HTERT RPE-1 (cell line): ENCODE measurements around the gene IL17REL.

Source experiments
- in situ Hi-C: fragments of 300-500 bp; cut with MboI; formaldehyde crosslinking; loops from 4 replicates; pipeline ENCODE4 v1.14.3; 2020; ENCODE audit warnings: low sequenced_read_pairs

Gene IL17REL

DNA sequence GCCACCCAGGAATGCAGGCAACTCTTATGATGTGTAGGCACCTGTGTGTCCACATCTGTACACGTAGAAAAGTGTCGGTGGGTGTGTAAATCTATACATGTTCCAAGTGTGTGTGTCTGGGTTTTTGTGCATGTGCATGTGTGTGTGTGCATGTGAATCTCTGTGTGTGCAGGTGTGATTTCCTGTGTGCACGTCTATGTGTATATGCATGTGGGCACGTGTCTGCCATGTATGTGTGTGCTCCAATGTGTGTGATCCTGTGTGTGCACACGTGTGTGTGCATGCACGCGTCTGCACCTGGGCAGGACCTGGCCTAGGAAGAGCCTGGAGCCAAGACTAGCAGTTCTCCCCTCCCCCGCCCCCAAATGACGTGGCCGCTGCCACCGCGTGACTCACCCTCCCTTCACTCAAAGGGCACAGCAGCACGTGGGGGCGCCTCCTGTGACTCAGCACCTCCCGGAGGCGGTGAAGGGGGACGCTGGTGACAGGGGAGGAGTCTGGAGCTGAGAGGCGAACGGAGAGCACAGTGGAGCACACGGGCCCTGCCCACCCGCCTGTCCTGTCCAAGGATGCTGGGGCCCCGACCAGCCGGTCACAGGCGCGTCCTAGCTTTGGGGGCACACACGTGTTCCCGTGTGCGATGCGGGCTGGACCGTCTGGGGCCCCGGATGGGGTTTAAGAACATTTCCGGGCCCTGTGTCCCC is 41.9 kb downstream of the IL17REL start:
- in situ Hi-C loops: no loop called here

DNA sequence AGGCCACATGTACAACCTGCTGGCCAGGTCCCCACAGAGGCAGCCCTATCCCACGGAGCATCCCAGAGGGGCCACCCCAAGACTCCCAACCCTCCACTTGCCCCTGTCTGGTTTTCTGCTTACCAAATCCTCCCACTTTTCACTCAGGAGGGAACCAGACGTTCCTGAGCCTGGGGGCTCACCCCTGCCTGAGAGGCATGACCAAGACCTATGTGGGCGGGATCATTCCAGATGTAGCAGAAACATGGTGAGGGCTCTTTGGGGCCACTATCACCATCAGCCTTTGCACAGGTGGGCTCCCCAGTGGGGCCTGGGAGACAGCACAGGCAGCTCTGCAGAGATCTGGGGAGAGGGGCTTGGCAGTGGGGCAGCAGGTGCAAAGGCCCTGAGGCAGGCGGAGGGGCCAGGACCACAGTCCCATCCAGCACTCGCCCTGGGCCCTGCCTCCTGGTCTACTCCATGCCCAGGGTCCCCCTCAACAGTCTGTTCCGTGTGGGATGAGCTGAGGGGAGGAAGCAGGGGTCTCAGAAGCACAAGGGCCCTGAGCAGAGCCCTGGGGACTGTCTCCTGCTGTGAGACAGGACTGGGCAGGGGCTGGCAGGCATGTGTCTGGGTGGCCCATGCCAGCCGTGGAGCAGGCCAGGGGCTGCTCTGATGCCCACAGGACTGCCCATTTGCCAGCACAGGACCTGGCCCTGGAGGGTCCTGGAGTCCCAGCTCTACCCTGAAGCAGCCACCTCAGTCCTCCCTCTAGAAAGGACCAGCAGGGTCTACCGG is 42.6 kb downstream of the IL17REL start:
- in situ Hi-C loops: no loop called here

DNA sequence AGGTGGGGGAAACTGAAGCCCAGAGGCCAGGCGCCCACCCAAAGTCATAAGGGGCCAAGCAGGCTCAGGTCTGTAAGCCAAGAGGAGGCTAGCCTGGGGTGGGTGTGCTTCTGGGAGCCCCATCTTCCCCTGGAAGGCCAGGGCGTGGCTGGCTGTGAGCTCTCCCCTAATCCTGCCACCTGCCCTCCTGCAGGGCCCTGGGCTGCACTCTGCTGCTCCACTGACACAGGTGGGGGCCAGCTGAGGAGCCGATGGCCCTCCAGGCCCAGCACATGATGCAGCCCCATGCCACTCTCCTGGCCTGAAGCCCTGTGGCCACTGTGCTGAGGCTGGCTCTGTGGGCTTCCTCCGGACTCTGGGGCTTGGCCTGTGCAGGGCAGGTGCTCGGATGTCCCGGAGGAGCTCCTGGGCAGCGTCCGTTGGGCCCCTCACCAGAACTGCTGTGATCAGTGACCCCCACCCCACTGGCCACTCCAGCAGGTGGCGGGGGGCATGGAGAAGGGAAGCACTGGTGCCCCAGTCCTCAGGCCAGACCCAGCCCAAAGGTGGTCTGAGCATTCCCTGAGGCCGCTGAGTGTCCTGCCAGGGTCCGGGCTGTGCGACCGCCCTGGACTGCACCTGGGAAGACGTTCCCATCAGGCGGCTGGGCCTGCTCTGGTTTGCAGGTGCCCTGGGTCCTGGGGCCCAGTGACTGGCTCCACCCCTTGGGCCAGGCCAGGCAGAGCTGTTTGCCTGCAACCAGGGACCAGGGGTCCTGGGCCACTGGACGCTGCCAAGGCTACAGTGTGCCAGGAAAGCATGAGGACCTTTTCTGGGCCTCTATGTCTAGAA is 43.5 kb downstream of the IL17REL start:
- in situ Hi-C loops: no loop called here

DNA sequence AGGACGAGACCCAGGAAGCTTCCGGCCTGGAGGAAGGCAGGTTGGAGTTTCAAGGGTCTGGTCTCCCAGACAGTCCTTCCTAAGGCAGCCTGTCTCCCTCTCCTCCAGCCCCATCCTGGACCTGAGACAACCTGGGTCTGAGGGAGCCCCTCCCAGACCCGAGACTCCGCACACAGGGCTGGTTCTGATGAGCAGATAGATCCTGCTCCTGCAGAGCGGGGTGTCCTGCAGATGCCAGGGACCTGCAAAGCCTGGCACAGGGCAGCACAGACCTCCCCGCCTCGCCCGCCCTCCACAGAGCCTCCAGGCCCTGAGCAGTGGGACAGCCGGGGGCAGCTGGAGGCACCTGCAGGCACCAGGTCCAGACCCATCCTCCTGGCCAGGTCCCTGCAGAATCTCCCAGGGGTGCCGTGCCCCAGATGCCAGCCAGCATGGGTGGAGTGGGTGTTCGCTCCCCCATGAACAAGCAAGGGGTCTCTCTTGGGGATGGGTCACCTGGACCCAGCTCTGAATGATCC is 44.2 kb downstream of the IL17REL start:
- in situ Hi-C loops: no loop called here

DNA sequence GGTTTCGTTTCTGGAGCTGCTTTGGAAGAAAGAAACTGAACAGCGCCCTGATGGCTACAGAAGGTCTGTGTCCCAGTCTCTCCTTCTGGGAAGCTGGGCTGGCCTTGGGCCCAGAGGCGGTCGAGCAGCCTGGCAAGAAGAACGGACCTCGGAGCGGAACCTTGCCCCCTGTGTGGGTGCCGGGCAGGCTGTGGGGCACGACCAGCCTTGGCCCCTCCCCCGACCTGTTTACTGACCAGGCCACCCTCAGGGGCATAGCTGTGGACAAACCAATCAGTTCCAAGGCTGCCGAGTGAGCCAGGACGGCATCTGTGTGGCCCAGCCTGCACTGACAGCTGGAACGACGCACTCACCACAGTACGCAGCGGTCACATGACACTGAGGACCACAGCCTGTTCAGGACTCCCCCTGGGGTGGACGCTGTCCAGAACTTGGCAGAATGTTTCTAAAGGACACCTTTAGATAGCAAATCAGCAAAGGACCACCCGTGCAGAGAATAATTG is 44.8 kb downstream of the IL17REL start:
- in situ Hi-C loops: no loop called here

DNA sequence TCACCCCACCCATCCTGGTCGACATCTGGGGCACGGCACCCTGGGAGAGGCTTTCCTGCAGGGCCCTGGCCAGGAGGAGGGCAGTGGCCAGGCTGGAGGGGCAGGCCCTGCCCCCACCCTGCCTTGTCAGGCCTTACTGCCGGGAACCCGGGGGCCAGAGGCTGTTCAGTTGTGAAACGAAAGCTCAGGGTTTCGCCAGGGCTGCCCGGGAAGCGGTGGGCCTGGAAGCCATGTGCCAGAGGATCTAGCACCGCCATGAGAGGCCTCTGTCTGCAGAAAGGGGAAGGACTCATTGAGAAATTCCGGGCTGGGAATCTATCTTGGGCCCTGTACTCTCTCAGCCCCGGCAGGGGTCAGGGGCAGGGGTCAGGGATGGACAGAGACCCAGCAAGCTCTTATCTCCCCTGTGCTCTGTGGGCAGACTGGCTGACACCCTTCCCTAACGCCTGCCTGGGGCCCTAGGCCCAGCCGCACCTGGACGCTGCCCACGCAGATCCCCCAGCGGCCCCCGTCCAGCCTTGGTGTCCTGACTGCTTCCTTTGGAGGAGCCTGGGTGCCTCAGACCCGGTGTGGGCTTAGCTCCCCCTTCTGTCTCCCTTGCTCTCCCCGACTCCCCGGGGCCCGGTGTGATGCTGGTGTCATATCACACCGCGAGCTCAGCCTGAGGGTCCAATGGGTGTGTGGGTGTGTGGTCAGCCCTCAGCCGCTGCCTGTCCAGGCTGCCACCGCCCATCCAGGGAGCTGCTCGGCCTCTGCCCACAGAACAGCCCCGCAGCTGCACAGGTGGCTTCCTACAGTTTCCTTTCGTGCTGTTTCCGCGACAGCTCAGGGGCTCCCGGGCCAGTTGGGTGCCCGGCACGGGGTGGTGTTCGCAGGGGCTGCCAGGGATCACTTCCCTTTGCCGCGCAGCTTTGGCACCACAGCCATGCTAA is 45.5 kb downstream of the IL17REL start:
- in situ Hi-C loops: no loop called here

DNA sequence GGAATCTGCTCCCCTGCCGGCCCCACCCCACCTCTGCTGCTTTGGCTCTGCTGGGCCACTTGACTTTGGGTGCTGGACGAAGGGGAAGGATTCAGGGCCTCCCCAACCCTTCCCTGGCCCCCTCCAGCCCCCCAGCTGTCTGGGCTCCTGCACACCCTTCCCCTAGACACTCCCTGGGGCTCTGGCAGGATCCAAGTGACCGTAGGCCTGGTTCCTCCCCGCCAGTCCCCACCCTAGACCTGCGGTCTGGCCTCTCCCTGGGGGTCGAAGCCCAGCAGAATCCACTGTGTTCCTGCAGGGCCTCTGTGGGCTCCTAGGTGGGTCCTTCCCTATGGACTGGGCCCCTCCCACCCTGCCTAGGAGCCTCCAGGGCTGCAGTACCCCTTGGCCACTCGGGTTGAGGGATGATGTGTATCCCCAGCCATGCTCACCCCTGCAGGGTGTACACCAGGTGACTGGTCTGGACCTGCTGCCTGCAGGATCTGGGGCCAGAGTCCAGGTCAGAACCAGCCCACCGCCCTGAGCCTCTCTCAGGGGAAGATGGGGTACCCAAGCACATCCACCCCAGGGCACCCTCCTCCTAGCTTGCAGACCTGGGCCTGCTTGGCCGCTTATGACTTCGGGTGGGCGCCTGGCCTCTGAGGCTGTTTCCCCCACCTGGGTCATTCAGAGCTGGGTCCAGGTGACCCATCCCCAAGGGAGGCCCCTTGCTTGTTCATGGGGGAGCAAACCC is 46.4 kb downstream of the IL17REL start:
- in situ Hi-C loops: no loop called here

DNA sequence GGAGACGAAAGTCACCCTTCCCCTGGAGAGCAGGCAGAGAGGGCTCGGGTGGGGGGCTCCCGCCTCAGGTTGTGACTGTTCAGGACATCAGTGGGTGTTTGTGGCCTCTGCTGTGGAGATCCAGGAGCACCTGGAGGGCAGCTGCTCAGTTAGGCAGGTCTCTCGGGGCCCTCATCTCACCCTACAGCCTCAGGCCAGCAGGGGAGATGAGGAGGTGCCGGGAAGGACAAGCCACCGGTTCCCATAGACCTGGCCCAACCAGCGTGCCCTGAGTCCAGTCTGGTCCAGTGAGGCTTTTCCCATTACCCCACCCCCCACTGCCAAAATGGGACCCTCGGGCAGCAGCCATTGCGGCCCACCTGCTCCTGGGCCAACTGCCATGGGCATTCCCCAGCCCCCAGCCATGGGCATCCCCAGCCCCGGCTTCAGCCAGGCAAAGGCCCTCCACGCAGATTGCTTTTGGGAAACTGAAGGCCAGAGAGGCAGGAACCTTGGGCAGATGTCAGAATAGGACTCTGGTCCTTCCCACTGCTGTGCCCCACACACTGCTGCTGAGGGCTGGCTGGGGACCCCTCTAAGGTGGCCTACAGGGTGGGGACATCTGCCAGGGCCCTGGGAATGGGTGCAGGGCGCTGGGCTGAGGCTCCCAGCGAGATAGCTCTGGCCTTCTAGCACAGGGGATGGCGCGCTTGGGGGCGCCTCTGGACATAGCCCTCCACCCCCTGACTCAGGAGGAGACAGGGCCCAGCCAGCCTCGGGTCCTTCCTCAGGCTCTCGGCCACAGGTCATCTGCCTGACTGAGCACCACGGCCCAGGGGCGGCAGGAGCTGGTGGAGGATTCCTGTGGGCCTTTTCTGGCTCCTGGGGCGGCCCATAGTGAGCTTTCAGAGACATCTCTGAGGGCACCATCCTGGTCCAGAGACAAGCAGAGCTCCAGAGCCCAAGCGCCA is 47.2 kb downstream of the IL17REL start:
- in situ Hi-C loops: no loop called here

DNA sequence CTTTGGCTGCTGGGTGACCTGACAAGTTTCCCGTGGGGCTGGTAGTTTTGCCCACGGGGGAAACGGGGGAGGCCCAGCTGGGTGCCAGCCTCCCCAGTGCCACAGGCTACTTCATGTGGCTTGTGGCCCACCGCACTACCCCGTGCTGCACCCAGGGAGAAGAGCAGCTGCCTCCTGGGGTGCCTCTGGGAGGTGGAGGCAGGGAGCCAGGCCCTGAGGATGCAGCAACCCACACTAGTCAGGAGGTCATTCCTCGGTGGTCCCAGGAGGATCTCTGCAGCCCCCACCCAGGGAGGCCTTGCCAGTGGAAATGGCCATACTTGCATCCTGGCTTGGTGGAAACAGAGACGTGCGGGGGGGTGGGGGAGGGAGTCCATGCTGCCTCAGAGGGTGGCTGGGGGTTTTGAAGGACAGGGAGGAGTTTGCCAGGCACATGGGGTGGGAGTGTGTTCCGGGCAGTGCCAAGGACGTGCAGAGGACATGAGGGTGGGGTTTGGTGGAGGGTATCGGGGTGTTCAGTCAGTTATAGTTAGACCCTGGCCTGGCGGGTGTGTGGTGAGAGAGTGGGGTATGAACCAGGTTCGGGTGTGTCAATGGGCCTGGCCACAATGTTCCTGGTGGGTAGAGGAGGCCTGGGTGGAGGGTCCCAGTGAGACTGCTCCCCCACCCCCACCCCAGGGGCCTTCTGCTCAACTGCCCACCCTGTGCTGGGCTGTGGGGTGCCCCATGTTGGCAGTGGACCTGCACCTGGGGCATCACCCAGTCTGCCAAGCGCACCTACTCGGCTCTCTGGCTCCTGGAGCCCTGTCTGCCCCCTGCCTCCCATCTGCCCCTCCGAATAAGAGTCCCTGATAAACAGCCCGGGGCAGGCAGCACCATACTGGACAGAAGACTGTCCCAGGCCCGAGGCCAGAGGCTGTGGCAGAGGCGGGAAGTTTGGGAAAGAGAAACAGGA is 48.2 kb downstream of the IL17REL start:
- in situ Hi-C loops: no loop called here

DNA sequence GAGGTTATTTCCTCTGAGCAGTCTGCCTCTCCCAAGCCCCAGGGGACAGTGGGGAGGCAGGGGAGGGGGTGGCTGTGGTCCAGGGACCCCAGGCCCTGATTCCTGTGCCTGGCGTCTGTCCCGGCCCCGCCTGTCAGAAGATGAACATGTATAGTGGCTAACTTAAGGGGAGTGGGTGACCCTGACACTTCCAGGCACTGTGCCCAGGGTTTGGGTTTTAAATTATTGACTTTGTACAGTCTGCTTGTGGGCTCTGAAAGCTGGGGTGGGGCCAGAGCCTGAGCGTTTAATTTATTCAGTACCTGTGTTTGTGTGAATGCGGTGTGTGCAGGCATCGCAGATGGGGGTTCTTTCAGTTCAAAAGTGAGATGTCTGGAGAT is 48.9 kb downstream of the IL17REL start:
- in situ Hi-C loops: no loop called here

DNA sequence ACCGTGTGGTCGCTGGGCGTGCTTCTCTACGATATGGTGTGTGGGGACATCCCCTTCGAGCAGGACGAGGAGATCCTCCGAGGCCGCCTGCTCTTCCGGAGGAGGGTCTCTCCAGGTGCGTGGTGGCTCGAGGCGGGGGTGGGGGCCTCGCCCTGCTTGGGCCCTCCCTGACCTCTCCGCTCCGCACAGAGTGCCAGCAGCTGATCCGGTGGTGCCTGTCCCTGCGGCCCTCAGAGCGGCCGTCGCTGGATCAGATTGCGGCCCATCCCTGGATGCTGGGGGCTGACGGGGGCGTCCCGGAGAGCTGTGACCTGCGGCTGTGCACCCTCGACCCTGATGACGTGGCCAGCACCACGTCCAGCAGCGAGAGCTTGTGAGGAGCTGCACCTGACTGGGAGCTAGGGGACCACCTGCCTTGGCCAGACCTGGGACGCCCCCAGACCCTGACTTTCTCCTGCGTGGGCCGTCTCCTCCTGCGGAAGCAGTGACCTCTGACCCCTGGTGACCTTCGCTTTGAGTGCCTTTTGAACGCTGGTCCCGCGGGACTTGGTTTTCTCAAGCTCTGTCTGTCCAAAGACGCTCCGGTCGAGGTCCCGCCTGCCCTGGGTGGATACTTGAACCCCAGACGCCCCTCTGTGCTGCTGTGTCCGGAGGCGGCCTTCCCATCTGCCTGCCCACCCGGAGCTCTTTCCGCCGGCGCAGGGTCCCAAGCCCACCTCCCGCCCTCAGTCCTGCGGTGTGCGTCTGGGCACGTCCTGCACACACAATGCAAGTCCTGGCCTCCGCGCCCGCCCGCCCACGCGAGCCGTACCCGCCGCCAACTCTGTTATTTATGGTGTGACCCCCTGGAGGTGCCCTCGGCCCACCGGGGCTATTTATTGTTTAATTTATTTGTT is 49.6 kb downstream of the IL17REL start:
- in situ Hi-C loops: no loop called here

DNA sequence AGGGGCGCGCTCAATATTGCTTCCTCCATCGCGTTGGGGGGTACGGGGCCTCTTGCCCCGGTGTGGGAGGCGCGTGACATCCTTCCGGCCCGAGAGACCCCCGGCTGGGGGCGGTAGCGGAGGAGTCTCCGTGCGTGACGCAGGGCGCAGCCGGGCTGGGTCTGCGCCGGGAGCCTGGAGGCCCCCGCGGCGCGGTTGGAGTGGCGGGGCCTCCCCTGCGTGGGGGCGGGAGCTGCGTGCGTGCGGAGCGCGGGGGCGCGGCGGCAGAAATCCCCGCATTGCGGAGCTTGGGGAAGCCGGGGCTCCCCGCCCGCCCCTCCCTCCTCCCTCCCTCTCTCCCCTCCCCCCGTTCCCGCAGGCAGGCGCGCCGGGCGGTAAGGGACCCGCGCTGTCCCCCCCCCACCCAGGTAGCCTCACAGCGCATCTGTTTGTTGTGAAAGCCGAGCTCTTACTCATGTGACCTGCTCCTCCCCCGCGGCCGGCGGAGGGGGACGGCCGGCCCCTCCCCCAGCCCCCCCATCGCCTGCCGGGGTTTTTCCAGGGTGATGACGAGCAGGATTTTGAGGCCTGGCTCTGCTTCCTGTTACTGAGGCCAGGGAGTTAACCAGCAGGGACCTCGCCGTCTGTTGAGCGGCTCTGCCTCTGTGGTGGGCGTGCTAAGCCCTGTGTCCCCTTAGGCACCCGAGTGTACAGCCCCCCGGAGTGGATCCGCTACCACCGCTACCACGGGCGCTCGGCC is 50.4 kb downstream of the IL17REL start:
- in situ Hi-C loops: no loop called here

DNA sequence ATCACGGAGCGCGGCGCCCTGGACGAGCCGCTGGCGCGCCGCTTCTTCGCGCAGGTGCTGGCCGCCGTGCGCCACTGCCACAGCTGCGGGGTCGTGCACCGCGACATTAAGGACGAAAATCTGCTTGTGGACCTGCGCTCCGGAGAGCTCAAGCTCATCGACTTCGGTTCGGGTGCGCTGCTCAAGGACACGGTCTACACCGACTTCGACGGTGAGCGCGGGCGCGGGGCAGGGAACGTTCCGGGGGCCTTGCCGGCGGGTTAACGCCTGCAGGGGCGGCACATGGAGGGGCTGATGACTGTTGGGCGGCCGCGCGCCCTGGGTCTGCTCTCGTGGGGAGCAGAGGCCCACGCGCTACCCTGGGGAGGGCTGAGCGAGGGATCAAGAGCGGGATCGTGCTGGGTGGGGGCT is 51.0 kb downstream of the IL17REL start:
- in situ Hi-C loops: no loop called here

DNA sequence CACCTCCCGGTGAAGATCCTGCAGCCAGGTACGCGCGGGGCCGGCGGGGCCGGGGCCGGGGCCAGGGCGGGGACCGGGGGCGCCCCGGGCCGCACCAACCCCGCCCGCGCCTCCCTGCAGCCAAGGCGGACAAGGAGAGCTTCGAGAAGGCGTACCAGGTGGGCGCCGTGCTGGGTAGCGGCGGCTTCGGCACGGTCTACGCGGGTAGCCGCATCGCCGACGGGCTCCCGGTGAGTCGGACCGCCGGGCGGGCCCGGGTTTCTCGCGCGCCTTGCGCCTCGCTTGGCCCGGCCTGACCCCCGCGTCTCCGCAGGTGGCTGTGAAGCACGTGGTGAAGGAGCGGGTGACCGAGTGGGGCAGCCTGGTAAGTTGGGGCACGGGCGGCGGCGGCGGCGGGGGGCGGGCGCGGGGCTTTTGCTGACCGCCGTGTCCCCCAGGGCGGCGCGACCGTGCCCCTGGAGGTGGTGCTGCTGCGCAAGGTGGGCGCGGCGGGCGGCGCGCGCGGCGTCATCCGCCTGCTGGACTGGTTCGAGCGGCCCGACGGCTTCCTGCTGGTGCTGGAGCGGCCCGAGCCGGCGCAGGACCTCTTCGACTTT is 51.5 kb downstream of the IL17REL start:
- in situ Hi-C loops: no loop called here
